ENCODE measurements around the gene TEC. TPM values are rescaled to one million over a fixed set of nuclear protein-coding genes. Genes with fewer than 3 reads are reported as not detected.

The TEC gene
- total RNA-seq, 1 donor from 2014 or later: 0.21 TPM

DNA sequence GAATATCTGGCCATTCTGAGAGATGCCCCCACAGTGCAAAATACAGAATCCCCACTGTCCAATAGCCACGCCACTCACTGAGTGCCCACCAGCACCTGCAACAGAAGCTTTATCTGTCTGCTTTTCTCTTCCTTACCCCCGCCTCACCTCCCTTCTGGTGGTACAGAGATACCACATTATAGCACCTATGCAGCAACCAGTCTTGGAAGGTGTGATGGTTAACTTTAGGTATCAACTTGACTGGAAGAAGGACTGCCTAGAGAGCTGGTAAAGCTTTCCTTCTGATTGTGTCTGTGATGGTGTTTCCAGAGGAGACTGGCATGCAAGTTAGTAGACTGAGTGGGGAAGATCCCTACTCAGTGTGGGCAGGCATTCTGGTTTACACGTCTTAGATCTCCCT, 73.8 kb downstream of the TEC start:
- DNase-seq (ENCODE audit: low read depth, low spot score): no peak
- H3K4me3 Mint-ChIP-seq: no peak overlapping the region
- H3K9me3 Mint-ChIP-seq: no peaks in the 10 kb centered on the region
- H3K27ac Mint-ChIP-seq (ENCODE audit: unreplicated experiment): no peak overlapping the region
- no peaks in the 10 kb centered on the region for H3K36me3 Mint-ChIP-seq (ENCODE audit: low read depth)
- H3K27me3 Mint-ChIP-seq (ENCODE audit: low read depth): peaks cover 8% of the 10 kb centered on the region
- TF ChIP-seq, protein P1, sequence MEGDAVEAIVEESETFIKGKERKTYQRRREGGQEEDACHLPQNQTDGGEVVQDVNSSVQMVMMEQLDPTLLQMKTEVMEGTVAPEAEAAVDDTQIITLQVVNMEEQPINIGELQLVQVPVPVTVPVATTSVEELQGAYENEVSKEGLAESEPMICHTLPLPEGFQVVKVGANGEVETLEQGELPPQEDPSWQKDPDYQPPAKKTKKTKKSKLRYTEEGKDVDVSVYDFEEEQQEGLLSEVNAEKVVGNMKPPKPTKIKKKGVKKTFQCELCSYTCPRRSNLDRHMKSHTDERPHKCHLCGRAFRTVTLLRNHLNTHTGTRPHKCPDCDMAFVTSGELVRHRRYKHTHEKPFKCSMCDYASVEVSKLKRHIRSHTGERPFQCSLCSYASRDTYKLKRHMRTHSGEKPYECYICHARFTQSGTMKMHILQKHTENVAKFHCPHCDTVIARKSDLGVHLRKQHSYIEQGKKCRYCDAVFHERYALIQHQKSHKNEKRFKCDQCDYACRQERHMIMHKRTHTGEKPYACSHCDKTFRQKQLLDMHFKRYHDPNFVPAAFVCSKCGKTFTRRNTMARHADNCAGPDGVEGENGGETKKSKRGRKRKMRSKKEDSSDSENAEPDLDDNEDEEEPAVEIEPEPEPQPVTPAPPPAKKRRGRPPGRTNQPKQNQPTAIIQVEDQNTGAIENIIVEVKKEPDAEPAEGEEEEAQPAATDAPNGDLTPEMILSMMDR (conservative IDR thresholded peaks at IDR 0.05): no peak
- H3K4me1 Mint-ChIP-seq: no peaks in the 10 kb centered on the region

DNA sequence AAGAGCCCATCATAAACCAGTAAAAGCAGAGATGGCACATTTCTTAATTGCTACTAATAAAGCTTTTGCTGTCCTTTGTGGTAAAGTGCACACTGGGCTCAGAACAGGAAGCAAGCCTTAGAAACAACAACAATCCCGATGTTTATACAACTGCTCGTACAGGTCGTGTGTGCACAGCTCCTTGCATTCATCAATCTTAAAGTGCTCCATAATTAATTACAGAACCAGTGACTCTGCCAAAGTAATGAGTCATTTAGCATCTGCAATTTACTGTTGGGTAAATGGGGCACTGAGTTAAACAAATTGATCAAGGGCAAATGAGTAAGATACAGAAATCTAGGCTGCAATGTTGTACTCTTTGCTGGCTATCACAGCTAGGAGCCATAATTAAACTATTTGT, 74.3 kb downstream of the TEC start:
- Mint-ChIP-seq H3K9me3 (no peaks in the 10 kb centered on the region), H3K4me3 (no peak overlapping the region), H3K36me3 (ENCODE audit: low read depth) (no peaks in the 10 kb centered on the region), H3K27ac (ENCODE audit: unreplicated experiment) (no peak overlapping the region), H3K27me3 (ENCODE audit: low read depth) (peaks cover 6% of the 10 kb centered on the region), H3K4me1 (no peaks in the 10 kb centered on the region)
- TF ChIP-seq, protein P1 (conservative IDR thresholded peaks at IDR 0.05): no peak
- DNase-seq (ENCODE audit: low read depth, low spot score): no peak

DNA sequence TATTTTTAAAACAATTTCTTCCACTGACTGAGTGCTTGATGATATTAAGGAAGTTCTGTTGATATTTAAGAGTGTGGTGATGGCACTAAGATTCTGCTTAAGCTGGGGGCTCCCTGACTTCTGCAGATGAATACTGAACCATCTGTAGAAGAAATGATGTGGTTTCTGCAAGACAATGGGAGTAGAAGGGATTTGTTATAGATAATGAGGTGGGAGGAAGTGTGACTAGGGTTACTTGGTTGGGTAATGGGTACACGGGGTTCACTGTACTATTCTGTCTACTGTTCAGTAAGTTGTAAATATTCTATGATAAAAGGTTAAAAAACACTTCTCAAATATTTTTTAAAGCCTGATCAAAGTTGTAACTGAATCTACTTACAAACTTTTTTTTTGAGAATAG, 74.7 kb downstream of the TEC start:
- Mint-ChIP-seq H3K27ac (ENCODE audit: unreplicated experiment) (no peak overlapping the region), H3K27me3 (ENCODE audit: low read depth) (peaks cover 4% of the 10 kb centered on the region), H3K36me3 (ENCODE audit: low read depth) (no peaks in the 10 kb centered on the region), H3K9me3 (no peaks in the 10 kb centered on the region), H3K4me1 (no peaks in the 10 kb centered on the region), H3K4me3 (no peak overlapping the region)
- TF ChIP-seq, protein P1 (conservative IDR thresholded peaks at IDR 0.05): no peak
- DNase-seq (ENCODE audit: low read depth, low spot score): no peak

DNA sequence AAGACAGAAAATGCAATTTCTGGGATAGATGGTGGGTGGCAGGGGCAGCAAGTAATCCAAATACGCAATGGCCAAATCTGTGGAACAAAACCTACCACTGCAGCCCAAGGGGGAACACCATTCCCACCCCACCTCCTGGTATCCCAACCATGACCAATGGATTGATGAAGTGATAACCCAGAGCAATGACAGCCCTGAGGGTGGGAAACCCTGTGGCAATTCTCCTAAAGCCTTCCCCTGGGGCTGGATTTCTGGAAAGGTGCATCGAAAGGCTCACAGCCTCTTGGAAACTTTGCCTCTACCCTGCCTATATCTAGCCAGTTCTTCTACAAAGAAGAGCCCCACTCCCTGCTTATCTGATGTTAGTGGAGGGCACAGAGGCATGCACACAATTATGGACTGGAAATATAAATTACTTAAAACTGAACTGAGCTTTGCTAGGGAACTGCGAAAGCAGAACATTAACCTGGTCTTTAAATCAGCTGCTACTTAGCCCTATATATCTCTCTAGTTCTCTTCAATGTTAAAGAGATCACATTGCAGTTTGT, 75.6 kb downstream of the TEC start:
- Mint-ChIP-seq H3K36me3 (ENCODE audit: low read depth) (no peaks in the 10 kb centered on the region), H3K27me3 (ENCODE audit: low read depth) (peaks cover under 1% of the 10 kb centered on the region), H3K4me3 (no peak overlapping the region), H3K27ac (ENCODE audit: unreplicated experiment) (no peak overlapping the region), H3K4me1 (no peaks in the 10 kb centered on the region), H3K9me3 (no peaks in the 10 kb centered on the region)
- TF ChIP-seq, protein P1 (conservative IDR thresholded peaks at IDR 0.05): no peak
- no peak for DNase-seq (ENCODE audit: low read depth, low spot score)

DNA sequence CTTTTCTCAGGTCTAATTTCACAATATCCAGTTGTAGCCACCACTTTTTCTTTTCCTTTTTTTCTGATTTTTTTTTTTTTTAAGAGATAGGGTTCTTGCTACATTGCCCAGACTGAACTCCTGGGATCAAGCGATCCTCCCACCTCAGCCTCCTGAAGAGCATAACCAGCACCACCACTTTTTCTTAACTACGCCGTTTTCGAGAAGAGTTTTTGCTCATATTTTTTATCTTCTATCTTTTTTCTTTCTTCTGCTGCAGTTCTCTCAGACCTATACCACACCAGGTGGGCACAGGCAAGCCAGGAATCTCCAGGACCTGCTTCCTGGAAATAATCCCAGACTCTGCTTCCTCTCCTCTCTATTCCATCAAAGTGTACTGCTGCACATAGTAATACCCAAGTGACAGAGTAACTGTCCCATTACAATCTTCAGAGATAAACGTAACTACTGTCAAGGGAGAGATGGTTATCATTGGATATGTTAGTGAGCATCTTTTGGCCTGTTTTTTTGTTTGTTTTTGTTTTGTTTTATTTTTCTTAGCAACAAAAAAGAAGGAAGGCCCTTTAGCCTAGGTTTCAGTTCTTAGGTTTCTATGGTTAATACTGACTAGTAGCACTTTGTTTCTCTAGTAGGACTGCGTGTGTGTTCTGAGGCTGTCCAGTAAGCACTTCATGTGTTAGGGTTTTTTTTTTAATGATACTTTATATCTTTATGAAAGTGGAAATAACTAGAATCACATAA, 76.4 kb downstream of the TEC start:
- Mint-ChIP-seq H3K36me3 (ENCODE audit: low read depth) (no peaks in the 10 kb centered on the region), H3K4me1 (no peaks in the 10 kb centered on the region), H3K27ac (ENCODE audit: unreplicated experiment) (no peak overlapping the region), H3K4me3 (no peak overlapping the region), H3K9me3 (no peaks in the 10 kb centered on the region), H3K27me3 (ENCODE audit: low read depth) (no peaks in the 10 kb centered on the region)
- TF ChIP-seq, protein P1 (conservative IDR thresholded peaks at IDR 0.05): no peak
- DNase-seq (ENCODE audit: low read depth, low spot score): no peak

Data from neural crest cell (in vitro differentiated cells).